Endothelial cell of umbilical vein (primary cell): ENCODE data around the gene SDK2.

ENCODE experiments used
- CTCF ChIP-seq, 2 donors: IDR thresholded peaks; 1 replicate in 1 of 2; 2 replicates in 1 of 2; pipeline ENCODE4 v1.5.1; 2011; ENCODE audit warnings: low read length in 2 of 2, mild to moderate bottlenecking in 2 of 2, moderate library complexity in 2 of 2, control low read depth in 1 of 2, inconsistent platforms in 1 of 2, low read depth in 1 of 2; ENCODE audit not compliant: insufficient read depth in 1 of 2; ENCODE audit errors: extremely low read depth in 1 of 2
- EZH2 ChIP-seq: IDR thresholded peaks from 2 replicates; pipeline ENCODE4 v1.6.1; 2012; ENCODE audit warnings: borderline replicate concordance, low read depth, mild to moderate bottlenecking, moderate library complexity, low read length, inconsistent platforms; ENCODE audit not compliant: severe bottlenecking
- JUN ChIP-seq: IDR thresholded peaks from 2 replicates; pipeline ENCODE4 v1.6.1; 2011; ENCODE audit warnings: borderline replicate concordance, low read depth; ENCODE audit not compliant: insufficient read length, insufficient read depth
- POLR2A ChIP-seq: IDR thresholded peaks from 2 replicates; pipeline ENCODE4 v1.6.1; 2012; ENCODE audit warnings: low read depth, mild to moderate bottlenecking, control low read depth, low read length
- POLR2AphosphoS5 ChIP-seq: IDR thresholded peaks from 2 replicates; pipeline ENCODE4 v1.6.1; 2012; ENCODE audit warnings: low read depth, mild to moderate bottlenecking, control low read depth, low read length, moderate library complexity; ENCODE audit not compliant: insufficient read depth

DNA sequence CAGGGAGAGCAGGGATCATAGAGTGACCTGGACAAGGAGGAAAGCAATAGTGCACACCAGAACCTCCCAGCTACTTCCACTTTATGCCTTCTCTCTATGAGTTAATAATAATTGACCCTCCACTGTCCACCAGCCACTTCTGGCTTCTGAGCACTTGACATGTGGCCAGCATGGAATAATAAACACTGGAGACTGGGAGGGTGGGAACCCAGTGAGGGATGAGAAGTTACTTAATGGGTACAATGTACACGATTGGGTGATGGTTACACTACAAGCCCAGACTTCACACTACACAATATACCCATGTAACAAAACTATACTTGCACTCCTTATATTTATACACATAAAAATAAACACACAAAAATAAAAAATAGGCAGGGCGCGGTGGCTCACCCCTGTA lies 343.9 kb downstream of the SDK2 start:
- TF ChIP-seq POLR2A (no peak), CTCF (IDR thresholded peaks at IDR 0.05; ENCODE audit: extremely low read depth in 1 of 2, insufficient read depth in 1 of 2, low read depth in 1 of 2, low read length in 2 of 2) (no peak), POLR2AphosphoS5 (no peak), JUN (no peak), EZH2 (no peak)
